Activated T-cell treated with anti-CD3 and anti-CD28 coated beads, Interleukin-2, amount 50 U/mL, for 72 hours (primary cell): Measurements from ENCODE around the gene DIAPH3. TPM values are rescaled to one million over a fixed set of nuclear protein-coding genes. Genes with fewer than 3 reads are reported as not detected.

Source experiments
- ATAC-seq, 2 donors: fragments of 150-1000 bp; cut with Tn5 transposase; replicated peaks in 1 of 2; 2 replicates each; pipeline ENCODE4 v1.10.0; 2021; ENCODE audit warnings: moderate library complexity in 2 of 2, mild to moderate bottlenecking in 1 of 2
- DNase-seq, 2 donors: peaks; one replicate each; pipeline ENCODE4 v3.0.0; 2021 to 2022; ENCODE audit warnings: mixed read lengths in 1 of 2
- H3K27ac Mint-ChIP-seq: one replicate; pipeline ENCODE4 v1.8.0; 2022; ENCODE audit warnings: mild to moderate bottlenecking, moderate library complexity, mixed read lengths
- H3K27me3 Mint-ChIP-seq: one replicate; pipeline ENCODE4 v1.8.0; 2022; ENCODE audit warnings: low read depth, mixed read lengths
- H3K36me3 Mint-ChIP-seq, 2 donors: one replicate each; pipeline ENCODE4 v1.8.0; 2022; ENCODE audit warnings: mixed read lengths in 2 of 2, mild to moderate bottlenecking in 1 of 2; ENCODE audit not compliant: insufficient read depth in 2 of 2
- H3K4me1 Mint-ChIP-seq: one replicate; pipeline ENCODE4 v1.8.0; 2022; ENCODE audit warnings: low read depth, mixed read lengths
- H3K4me3 Mint-ChIP-seq, 2 donors: one replicate each; pipeline ENCODE4 v1.8.0; 2022; ENCODE audit warnings: mild to moderate bottlenecking in 2 of 2, mixed read lengths in 2 of 2, moderate library complexity in 2 of 2
- H3K9me3 Mint-ChIP-seq, 2 donors: one replicate each; pipeline ENCODE4 v1.8.0; 2022; ENCODE audit warnings: mixed read lengths in 2 of 2
- total RNA-seq, 2 donors: library from RNA; stranded (reverse); gene quantifications; one replicate each; pipeline ENCODE4 v1.2.3, GENCODE V29; 2022

The DIAPH3 gene
- total RNA-seq, 2 donors from 2014 or later, result 28.5 to 30.8 TPM

DNA sequence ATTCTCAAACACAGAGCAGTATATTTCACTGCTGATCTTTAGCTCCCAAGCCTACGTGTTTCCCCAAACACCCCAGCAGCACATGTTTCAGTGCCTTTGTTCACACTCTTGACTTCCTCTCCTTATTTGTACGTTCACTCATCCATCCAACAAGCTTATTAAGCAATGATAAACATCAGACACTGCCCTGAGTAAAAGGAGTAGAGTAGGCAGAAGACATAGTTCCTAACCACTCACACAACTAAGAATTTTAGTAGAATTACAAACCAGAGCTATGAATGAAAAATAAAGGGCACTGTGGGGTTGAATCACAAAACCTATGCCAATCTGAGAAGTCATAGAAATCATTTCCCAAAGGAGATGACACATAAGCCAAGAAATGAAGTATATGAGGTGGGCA is 213.5 kb downstream of the DIAPH3 start:
- no peaks in the 10 kb centered on the region for H3K27me3 Mint-ChIP-seq

DNA sequence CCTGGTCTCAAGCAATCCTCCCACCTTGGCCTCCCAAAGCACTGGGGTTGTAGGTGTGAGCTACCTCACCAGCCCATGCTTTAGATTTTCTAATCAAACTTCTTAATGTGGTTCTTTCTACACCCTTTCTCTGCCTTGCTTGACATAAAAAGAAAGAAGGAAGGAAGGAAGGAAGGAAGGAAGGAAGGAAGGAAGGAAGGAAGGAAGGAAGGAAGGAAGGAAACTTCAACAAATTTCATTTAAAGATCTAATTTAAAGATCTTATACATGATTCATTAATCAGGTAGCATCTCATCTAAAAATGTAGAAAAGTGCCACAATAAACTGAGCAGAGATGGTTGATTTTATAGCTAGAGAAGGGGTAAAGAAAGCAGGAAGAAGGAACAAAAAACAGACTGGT is 215.0 kb downstream of the DIAPH3 start:
- DNase-seq, result no peak
- Mint-ChIP-seq H3K27ac (no peak overlapping the region), H3K9me3 (no peaks in the 10 kb centered on the region), H3K4me1 (no peaks in the 10 kb centered on the region), H3K27me3 (no peaks in the 10 kb centered on the region), H3K36me3 (peaks cover 0 to 2% of the 10 kb centered on the region in 2 donors), H3K4me3 (no peak overlapping the region)
- no peak for ATAC-seq

More for the DNA sequence above, 213.5 kb downstream of the DIAPH3 start:
- H3K27ac Mint-ChIP-seq, result no peak overlapping the region
- H3K36me3 Mint-ChIP-seq, result peaks cover 0 to 2% of the 10 kb centered on the region in 2 donors
- DNase-seq (no peak), ATAC-seq (no peak)
- H3K4me1 Mint-ChIP-seq, result no peaks in the 10 kb centered on the region
- H3K4me3 Mint-ChIP-seq, result no peak overlapping the region
- H3K9me3 Mint-ChIP-seq, result peaks cover 0 to 2% of the 10 kb centered on the region in 2 donors

DNA sequence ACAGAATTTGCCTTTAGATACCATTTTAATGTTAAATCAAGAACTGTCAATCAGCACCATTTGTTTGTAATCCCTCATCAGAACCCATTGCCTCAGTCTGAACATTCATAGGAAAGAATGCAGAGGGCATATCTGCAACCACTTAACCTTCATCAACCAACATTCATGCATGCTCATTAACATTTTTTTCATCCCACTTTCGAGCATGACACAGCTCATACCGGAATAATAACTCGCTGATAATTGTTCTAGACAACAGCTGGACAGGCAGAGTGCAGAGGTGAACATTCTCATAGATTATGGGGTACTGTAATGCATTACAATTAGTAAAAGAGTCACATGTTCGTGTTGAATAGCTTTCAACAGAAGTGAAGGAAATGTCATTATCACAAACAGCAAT is 216.8 kb downstream of the DIAPH3 start:
- no peak overlapping the region for H3K4me3 Mint-ChIP-seq

DNA sequence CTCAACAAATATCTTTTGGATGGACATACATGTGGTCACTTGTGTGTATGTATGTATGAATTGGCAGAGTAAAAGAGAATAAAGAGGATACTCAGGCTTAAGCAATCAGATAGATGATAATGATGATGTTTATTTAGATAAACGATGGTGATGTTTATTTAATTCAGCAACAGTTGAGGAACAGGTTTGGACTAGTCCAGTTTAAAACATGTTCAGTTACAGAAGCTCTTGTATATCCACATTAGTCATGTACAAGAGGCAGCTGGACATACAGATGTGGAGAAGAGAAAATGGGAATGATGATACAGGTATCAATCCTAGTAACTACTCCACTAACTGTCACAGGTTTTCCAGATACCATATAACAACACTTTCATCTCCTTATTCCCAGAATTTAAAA is 232.1 kb downstream of the DIAPH3 start:
- H3K27me3 Mint-ChIP-seq, result no peaks in the 10 kb centered on the region
- no peak for ATAC-seq
- DNase-seq, result no peak
- H3K36me3 Mint-ChIP-seq, result peaks cover 5 to 6% of the 10 kb centered on the region in 2 donors
- H3K4me3 Mint-ChIP-seq, result no peak overlapping the region
- H3K27ac Mint-ChIP-seq, result no peak overlapping the region
- H3K4me1 Mint-ChIP-seq, result no peaks in the 10 kb centered on the region
- H3K9me3 Mint-ChIP-seq, result peaks cover 3 to 8% of the 10 kb centered on the region in 2 donors

More for the DNA sequence above, 216.8 kb downstream of the DIAPH3 start:
- DNase-seq, result no peak
- no peak for ATAC-seq
- Mint-ChIP-seq H3K36me3 (peaks cover 0 to 2% of the 10 kb centered on the region in 2 donors), H3K27ac (no peak overlapping the region), H3K9me3 (no peaks in the 10 kb centered on the region), H3K4me1 (no peaks in the 10 kb centered on the region), H3K27me3 (no peaks in the 10 kb centered on the region)

DNA sequence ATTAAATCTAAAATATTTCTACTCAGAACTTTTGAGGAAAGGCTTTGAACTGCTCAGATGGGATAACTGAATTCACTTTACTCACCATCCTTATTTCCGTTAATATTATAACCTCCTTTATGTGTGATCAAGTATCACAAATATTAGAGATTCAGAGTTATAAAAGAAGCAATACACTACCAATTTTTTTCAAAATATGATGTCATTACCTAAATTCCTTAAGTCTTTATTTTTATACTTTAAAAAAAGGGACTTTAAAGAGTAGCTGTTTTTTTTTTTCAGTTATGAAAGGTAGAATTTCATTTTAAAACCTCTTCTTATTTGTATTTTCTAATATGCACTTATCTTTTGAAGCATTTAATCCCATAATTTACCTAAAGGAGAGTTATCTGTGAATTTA is 239.5 kb downstream of the DIAPH3 start:
- Mint-ChIP-seq H3K27me3 (no peaks in the 10 kb centered on the region), H3K4me3 (no peak overlapping the region), H3K27ac (no peak overlapping the region), H3K9me3 (peaks cover 3 to 8% of the 10 kb centered on the region in 2 donors), H3K36me3 (peaks cover 4 to 8% of the 10 kb centered on the region in 2 donors), H3K4me1 (no peaks in the 10 kb centered on the region)
- DNase-seq (no peak), ATAC-seq (no peak)

DNA sequence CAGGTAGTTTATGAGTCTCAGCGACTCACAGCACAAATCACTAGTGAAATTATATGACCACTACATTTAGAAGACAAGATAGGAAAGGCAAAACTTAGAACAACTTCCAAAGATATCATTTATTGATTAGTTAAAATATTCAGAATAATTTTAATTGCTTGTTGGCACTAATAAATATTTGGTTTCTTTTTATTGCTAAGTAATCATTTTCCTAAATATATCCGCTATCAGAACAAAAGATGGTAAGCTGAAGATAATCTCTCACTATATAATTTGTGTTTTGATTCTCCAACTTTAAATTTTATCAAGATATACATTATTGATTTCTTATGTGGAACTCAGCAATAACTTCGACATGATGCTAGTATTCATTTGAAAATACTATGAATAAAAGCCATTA is 248.5 kb downstream of the DIAPH3 start:
- no peaks in the 10 kb centered on the region for H3K9me3 Mint-ChIP-seq

DNA sequence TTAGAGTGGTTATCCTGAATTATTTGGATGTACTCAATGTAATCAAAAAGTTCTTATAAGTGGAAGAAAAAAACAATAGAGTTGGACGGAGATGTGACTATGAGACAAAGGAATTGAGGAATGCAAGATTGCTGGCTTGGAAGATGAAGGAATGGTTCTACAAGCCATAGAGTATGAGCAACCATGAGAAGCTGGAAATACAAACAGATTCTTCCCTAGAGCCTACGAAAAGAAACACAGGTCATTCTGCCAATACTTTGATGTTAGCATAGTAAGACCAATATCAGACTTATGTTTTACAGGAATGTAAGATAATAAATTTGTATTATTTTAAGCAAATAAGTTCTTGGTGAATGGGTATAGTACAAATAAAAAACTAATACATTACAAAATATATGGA is 249.2 kb downstream of the DIAPH3 start:
- no peaks in the 10 kb centered on the region for H3K4me1 Mint-ChIP-seq
- no peak overlapping the region for H3K27ac Mint-ChIP-seq
- no peaks in the 10 kb centered on the region for H3K9me3 Mint-ChIP-seq
- H3K36me3 Mint-ChIP-seq, result peaks cover 0 to 6% of the 10 kb centered on the region in 2 donors
- DNase-seq (no peak), ATAC-seq (no peak)
- H3K4me3 Mint-ChIP-seq, result no peak overlapping the region
- no peaks in the 10 kb centered on the region for H3K27me3 Mint-ChIP-seq

More for the DNA sequence above, 248.5 kb downstream of the DIAPH3 start:
- Mint-ChIP-seq H3K36me3 (peaks cover 0 to 4% of the 10 kb centered on the region in 2 donors), H3K27me3 (no peaks in the 10 kb centered on the region), H3K27ac (no peak overlapping the region), H3K4me1 (no peaks in the 10 kb centered on the region), H3K4me3 (no peak overlapping the region)
- ATAC-seq (no peak), DNase-seq (no peak)

DNA sequence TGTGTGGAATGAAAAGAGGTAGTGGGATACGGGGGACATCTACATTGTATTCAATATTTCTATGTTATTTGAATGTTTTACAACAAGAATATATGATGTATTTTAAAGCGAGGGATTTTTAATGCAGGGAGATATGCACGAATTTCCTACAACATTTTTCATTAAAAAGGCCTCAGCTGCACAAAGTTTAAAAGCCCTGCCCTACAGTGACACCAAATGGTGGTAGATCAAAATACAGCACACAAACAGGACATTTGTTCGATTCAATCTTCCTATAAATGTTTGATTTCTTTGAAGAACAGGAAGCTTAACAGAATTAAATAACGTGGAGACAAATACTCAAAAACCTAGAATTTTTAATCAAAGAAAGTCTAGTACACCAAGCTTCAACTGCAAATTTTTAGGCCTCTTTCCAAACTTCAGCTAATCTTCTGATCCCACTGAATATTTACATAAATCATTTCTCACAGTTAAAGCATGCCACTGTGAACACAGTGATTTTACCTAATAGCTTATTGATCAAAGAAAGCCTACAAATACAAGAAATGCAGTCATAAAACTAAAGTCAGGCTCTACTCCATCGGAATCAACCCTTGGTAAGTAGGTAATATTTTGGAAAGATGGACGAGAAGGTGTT is 257.2 kb downstream of the DIAPH3 start:
- Mint-ChIP-seq H3K27me3 (no peaks in the 10 kb centered on the region), H3K4me1 (peaks cover 2% of the 10 kb centered on the region), H3K36me3 (peaks cover 0 to 5% of the 10 kb centered on the region in 2 donors), H3K27ac (no peak overlapping the region), H3K9me3 (no peaks in the 10 kb centered on the region), H3K4me3 (no peak overlapping the region)
- DNase-seq (no peak), ATAC-seq (no peak)

DNA sequence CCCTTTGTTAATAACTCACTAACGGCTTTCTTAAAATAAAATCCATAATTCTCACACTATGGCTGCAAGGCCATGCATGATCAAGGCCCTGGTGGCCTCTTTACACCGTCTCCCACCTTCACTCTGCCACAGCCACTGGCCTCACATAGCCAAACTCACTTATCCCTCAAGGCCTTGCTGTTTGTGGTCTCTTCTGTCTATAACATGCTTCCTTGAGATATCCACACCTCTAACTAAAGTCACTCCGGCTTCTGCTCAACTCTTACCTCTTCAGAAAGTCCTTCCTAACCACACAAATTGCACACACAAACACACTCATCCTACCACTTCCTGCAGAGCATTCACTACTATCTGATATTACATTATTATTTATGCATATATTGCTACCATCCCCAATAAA is 262.5 kb downstream of the DIAPH3 start:
- Mint-ChIP-seq H3K4me1 (peaks cover 11% of the 10 kb centered on the region), H3K27ac (no peak overlapping the region), H3K4me3 (no peak overlapping the region), H3K36me3 (no peaks in the 10 kb centered on the region), H3K9me3 (no peaks in the 10 kb centered on the region), H3K27me3 (no peaks in the 10 kb centered on the region)
- ATAC-seq (no peak), DNase-seq (no peak)

DNA sequence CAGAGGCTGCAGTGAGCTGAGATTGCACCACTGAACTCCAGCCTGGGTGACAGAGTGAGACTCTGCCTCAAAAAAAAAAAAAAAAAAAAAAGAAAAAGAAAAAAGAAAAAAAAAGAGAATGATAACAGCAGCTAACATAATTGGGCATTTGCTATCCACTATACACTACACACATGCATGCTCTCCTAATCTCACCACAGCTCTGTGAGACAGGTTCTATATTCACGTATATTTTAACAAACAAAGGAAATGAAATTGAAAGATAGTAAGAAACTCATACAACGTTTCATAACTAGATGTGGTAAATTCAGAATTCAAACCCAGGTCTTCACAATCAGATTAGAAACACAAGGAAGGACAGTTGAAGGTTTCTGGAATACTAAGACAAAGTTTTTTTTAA is 265.7 kb downstream of the DIAPH3 start:
- Mint-ChIP-seq H3K36me3 (no peaks in the 10 kb centered on the region), H3K9me3 (no peaks in the 10 kb centered on the region), H3K4me1 (peaks cover 11% of the 10 kb centered on the region), H3K4me3 (no peak overlapping the region), H3K27ac (no peak overlapping the region), H3K27me3 (no peaks in the 10 kb centered on the region)
- DNase-seq (no peak), ATAC-seq (no peak)

DNA sequence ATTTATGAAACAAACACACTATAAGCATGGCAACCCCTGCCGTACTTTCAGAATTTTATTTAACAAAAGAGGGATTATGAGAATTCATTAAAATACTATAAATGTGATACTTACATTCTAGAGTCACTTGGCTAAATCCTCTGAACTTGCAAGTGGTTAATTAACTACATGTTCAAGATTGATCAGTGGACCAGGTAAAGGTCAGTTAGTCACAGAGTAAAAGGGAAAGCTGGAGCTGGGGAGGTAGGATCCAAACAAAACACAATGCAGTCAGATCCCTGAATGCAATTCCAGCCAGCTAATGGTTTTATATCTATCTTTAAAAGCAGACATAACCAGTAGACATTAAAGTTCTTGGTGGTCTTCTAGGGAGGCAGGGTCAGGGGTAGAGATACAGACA is 270.5 kb downstream of the DIAPH3 start:
- ATAC-seq (no peak), DNase-seq (no peak)
- H3K4me3 Mint-ChIP-seq, result no peak overlapping the region
- no peak overlapping the region for H3K27ac Mint-ChIP-seq
- no peaks in the 10 kb centered on the region for H3K9me3 Mint-ChIP-seq
- no peaks in the 10 kb centered on the region for H3K4me1 Mint-ChIP-seq
- H3K27me3 Mint-ChIP-seq, result no peaks in the 10 kb centered on the region
- H3K36me3 Mint-ChIP-seq, result no peaks in the 10 kb centered on the region

DNA sequence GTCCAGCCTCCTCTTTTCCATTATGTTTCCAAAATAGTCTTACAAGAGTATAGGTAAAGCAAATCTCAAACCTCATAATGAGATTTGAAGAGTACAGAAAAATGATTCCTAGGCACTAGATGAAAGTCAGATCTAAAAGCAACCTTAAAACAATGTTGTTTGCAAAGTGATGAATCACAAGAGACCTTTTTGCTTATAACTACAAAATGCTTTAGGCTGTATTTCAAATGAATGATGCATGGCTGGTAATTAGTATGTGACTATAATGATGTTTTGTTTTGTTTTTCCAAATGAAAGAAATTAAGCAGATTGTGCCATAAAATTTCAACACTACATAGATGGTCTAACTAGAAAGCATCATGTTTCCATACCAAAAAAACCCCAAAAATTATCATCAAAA is 272.7 kb downstream of the DIAPH3 start:
- Mint-ChIP-seq H3K27ac (no peak overlapping the region), H3K36me3 (no peaks in the 10 kb centered on the region), H3K9me3 (no peaks in the 10 kb centered on the region), H3K4me1 (no peaks in the 10 kb centered on the region), H3K27me3 (no peaks in the 10 kb centered on the region), H3K4me3 (no peak overlapping the region)
- DNase-seq (no peak), ATAC-seq (no peak)

DNA sequence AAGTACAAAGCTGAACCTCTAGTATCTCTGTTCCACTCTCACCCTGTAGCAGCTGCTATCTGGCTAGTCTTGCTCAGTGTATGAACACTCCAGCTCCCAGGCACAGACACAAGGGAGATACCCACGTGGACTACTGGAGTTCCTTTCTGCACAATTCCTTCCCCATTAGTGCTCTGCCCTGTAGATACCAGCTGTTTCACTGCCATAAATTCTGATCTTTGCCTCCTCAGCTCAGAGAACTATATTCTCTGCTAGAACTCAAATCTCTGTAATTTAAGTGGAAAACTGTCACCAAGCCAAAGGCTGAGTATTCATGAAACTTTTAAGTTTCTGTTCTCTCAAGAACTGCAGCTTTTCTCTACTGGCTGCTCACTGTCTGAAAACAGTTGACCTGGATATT is 273.7 kb downstream of the DIAPH3 start:
- H3K27ac Mint-ChIP-seq, result no peak overlapping the region
- H3K27me3 Mint-ChIP-seq, result no peaks in the 10 kb centered on the region
- DNase-seq, result no peak
- no peak overlapping the region for H3K4me3 Mint-ChIP-seq
- ATAC-seq, result no peak
- H3K9me3 Mint-ChIP-seq, result no peaks in the 10 kb centered on the region
- no peaks in the 10 kb centered on the region for H3K36me3 Mint-ChIP-seq
- no peaks in the 10 kb centered on the region for H3K4me1 Mint-ChIP-seq

DNA sequence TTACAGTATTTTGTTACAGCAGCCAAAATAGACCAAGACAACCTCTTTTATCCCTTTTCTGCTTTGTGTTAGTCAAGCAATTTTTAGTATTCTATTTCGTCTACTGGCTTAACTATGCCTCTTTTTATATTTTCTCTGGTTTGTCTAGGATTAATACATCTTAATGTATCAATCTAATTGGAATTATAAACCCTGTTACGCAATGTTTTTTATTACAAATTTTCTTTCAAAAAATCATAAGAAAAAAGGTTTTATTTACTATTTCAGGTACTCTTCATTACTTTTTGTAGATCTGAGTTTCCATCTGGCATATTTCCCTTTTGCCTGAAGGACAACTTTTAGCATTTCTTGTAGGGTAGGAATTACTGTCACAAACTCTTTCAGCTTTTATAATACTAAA is 275.3 kb downstream of the DIAPH3 start:
- H3K9me3 Mint-ChIP-seq, result no peaks in the 10 kb centered on the region
- no peaks in the 10 kb centered on the region for H3K27me3 Mint-ChIP-seq
- DNase-seq (no peak), ATAC-seq (no peak)
- no peaks in the 10 kb centered on the region for H3K36me3 Mint-ChIP-seq
- no peak overlapping the region for H3K4me3 Mint-ChIP-seq
- H3K27ac Mint-ChIP-seq, result no peak overlapping the region
- H3K4me1 Mint-ChIP-seq, result no peaks in the 10 kb centered on the region
